GM20000 (cell line): ENCODE measurements around the gene KRTAP29-1.

Source experiments
- DNase-seq: peaks from one replicate; pipeline ENCODE4 v3.0.0; 2012; ENCODE audit warnings: low spot score
- CTCF ChIP-seq: IDR thresholded peaks from 2 replicates; pipeline ENCODE4 v1.5.1; 2012; ENCODE audit warnings: mild to moderate bottlenecking, control low read depth; ENCODE audit errors: extremely low read depth, missing control alignments

KRTAP29-1 gene

DNA sequence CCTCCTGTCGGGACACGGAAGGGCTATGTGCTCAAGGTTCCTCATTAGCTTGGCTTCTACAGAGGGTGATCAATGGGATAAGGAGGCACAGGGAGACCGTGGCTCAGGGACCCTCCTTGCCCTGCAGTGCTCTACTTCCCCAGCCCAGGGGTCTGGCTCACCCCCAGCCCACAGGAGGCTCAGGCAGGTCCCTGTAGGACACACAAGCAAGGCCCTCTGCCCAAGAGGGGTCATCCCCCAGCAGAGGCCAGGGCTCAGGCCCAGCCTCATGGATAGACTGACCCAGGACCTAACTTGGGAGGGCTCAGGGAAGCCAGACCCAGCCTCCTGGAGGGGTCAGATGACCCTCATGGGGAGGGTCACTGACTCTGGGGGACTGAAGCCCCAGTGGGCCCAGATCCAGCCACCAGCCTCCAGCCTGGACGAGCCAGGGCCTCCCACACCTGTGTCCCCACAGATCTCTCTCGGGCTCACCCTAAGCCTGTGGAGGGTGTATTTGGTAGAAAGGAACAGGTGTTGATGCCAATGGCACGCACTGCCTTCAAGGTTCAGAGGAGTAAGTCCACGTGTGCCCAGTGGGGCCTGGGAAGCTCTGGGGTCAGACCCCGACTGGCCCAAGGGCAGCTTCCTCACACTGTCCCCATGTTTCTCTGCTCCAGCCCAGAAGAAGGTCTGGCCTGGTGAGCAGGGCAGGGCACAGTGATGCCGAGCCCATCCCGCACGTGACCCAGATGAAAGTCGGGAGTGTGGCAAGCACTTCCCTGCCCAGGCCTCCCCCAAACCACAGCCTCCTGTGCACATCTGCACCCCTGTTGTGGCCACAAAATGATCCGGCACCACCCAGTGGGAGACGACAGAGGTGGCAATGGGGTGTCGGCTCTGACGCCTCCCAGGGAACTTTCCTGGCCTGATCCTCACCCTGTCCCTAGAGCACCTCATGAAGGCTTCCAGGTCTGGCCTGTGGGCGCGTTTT is 23.8 kb upstream of the KRTAP29-1 start:
- no peak for DNase-seq
- no peak for TF ChIP-seq CTCF

DNA sequence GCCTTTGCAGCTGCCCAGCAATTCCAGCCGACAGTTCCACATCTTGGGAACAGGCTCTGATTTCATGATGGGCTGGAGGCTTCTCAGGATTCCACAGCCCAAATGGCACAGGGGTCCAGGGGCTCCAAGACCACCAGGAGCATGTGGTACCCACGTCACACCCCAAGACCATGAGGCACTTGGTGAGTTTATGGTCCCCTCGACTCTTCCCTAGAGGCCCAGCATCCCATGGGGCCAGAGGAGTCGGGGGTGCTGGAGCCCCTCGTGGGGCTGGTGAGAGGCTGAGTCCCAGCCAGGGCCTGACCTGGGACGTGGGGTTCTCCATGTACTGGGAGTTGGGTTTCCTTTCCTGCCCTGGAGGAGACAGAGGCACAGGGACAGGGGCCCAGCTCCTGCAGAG is 23.0 kb upstream of the KRTAP29-1 start:
- TF ChIP-seq CTCF, result no peak
- DNase-seq, result no peak

- no peak for DNase-seq
- TF ChIP-seq CTCF, result no peak
Observed at GRCh38 chr17:41325126-41325525, 22.5 kb upstream of the KRTAP29-1 start.

GRCh38 chr17:41324180-41325075 is 21.8 kb upstream of the KRTAP29-1 start:
- TF ChIP-seq CTCF, result no peak
- no peak for DNase-seq

DNA sequence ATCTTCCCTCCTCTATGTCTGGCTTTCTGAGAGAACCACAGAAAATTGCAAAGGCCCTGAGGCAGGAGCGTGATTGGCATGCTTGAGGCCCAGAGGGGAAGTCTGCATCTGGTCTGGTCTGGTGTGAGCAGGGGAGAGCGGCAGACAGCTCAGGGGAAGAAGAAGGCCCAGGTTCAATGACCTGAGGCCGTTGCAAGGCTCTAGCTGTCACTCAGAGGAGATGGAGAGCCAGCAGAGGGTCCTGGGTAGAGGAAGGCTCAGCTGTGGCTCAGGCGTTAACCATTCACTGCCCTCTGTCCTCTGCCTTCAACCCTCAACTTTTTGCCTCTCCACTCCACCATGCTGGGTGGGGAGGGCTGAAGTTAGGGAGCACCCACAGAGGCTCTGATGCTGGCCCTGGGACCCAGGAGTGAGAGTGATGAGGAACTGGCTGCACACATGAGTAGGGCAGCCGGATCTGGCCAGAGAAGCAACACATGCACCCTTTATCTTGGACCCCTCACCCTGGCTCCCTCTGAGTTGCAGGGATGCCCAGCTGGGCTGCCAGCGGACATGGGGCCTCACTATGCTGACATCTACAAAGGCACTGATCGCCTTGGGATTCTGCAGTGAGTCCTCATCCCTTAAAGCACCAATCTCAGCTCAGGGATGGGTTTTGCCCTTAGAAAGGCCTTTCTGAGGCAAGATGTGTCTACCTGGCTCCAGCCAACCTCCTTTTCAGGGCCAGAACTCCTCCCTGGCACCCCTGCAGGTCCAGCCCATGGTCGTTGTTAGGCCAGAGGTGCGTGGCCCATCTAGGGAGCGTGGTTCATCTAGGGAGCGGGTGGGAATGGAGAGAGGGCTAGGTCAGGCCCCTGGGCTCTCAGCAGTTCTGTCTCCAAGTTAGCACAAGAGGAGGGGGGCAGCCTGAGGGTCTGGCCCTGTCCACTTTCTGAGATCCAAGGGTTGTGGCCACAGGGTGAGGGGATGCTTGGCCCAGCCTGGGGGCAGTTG is 20.5 kb upstream of the KRTAP29-1 start:
- no peak for DNase-seq
- TF ChIP-seq CTCF, result no peak

- peak; percentile 49 for TF ChIP-seq CTCF
- peak; percentile 54 for DNase-seq
Observed at GRCh38 chr17:41322094-41322902, 19.6 kb upstream of the KRTAP29-1 start.
